Measurements from ENCODE around the gene CCDC85A. TPM values are rescaled to one million over a fixed set of nuclear protein-coding genes. Genes with fewer than 3 reads are reported as not detected.

Gene CCDC85A
- total RNA-seq, 1 experiment from 2014 or later: 3.0 TPM

GRCh38 chr2:56208380-56208779 lies 24.6 kb downstream of the CCDC85A start:
- DNase-seq: no peak
- Mint-ChIP-seq H3K36me3 (ENCODE audit: insufficient read depth, unreplicated experiment) (no peaks in the 10 kb centered on the region), H3K4me3 (ENCODE audit: low read depth, unreplicated experiment) (no peak overlapping the region), H3K27me3 (ENCODE audit: unreplicated experiment) (no peaks in the 10 kb centered on the region), H3K4me1 (ENCODE audit: low read depth, unreplicated experiment) (no peaks in the 10 kb centered on the region), H3K9me3 (ENCODE audit: low read depth, unreplicated experiment) (peaks cover 3% of the 10 kb centered on the region), H3K27ac (ENCODE audit: unreplicated experiment) (no peak overlapping the region)
- intact Hi-C loops (cut with micrococcal nuclease; ENCODE audit: unreplicated experiment): no loop called here
- TF ChIP-seq CTCF (IDR thresholded peaks at IDR 0.05; ENCODE audit: unreplicated experiment): no peak
- no TSS peak for BruUV-seq (replicated peaks)
- CTCF ChIA-PET: no interaction called here

DNA sequence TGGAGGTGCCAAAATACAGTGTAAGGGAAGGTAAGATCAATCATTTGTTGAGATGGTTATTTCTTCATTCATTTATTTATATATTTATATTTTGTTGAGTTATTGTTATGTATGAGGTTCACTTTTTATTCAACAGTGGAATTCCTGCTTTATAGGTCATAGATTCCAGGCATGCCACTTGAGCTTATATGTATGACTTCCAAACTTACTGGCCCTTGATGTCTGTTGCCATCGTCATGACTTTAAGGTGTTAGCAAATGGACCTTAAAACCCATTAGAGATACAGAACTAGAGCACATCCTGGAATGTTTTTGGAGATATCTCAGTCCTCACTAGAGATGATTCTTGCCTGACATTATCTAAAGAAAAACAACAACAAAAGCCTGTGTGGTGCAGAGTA lies 25.9 kb downstream of the CCDC85A start:
- H3K27me3 Mint-ChIP-seq (ENCODE audit: unreplicated experiment): no peaks in the 10 kb centered on the region
- no TSS peak for BruUV-seq (replicated peaks)
- no peak overlapping the region for H3K4me3 Mint-ChIP-seq (ENCODE audit: low read depth, unreplicated experiment)
- CTCF ChIA-PET: interaction anchor here (1.1 kb wide), 1 partner anchor 17 kb away, joined by 3 read pairs; no protein-coding TSS in a partner anchor
- H3K4me1 Mint-ChIP-seq (ENCODE audit: low read depth, unreplicated experiment): no peaks in the 10 kb centered on the region
- H3K36me3 Mint-ChIP-seq (ENCODE audit: insufficient read depth, unreplicated experiment): no peaks in the 10 kb centered on the region
- intact Hi-C loops (cut with micrococcal nuclease; ENCODE audit: unreplicated experiment): no loop called here
- no peak overlapping the region for H3K27ac Mint-ChIP-seq (ENCODE audit: unreplicated experiment)
- no peak for DNase-seq
- no peak for TF ChIP-seq CTCF (IDR thresholded peaks at IDR 0.05; ENCODE audit: unreplicated experiment)
- H3K9me3 Mint-ChIP-seq (ENCODE audit: low read depth, unreplicated experiment): peaks cover 3% of the 10 kb centered on the region

GRCh38 chr2:56210291-56210690 lies 26.5 kb downstream of the CCDC85A start:
- no peak overlapping the region for H3K27ac Mint-ChIP-seq (ENCODE audit: unreplicated experiment)
- no peak overlapping the region for H3K4me3 Mint-ChIP-seq (ENCODE audit: low read depth, unreplicated experiment)
- intact Hi-C loops (cut with micrococcal nuclease; ENCODE audit: unreplicated experiment): no loop called here
- no peaks in the 10 kb centered on the region for H3K27me3 Mint-ChIP-seq (ENCODE audit: unreplicated experiment)
- peaks cover 3% of the 10 kb centered on the region for H3K9me3 Mint-ChIP-seq (ENCODE audit: low read depth, unreplicated experiment)
- H3K36me3 Mint-ChIP-seq (ENCODE audit: insufficient read depth, unreplicated experiment): no peaks in the 10 kb centered on the region
- no peaks in the 10 kb centered on the region for H3K4me1 Mint-ChIP-seq (ENCODE audit: low read depth, unreplicated experiment)
- no TSS peak for BruUV-seq (replicated peaks)
- no peak for TF ChIP-seq CTCF (IDR thresholded peaks at IDR 0.05; ENCODE audit: unreplicated experiment)
- no peak for DNase-seq
- CTCF ChIA-PET: interaction anchor here (1.1 kb wide), 1 partner anchor 17 kb away, joined by 3 read pairs; no protein-coding TSS in a partner anchor

DNA sequence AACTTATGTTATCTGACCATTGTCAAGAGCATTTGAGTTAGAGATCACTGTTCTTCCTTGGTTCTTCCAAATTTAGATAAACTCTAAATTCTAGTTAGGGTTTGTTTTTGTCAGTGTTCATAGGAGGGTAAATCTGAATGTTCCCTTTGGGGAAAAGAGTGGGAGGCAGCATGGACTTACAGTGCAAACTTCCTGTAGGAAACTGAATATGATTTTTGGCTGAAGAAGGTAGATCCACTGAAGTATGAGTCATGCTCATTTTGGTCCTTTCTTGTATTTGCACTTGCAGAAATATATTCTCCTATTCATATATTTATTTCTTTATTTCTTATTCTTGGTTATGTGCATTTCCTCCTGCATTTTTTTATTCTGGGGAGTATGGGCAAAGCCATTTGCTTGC lies 27.3 kb downstream of the CCDC85A start:
- intact Hi-C loops (cut with micrococcal nuclease; ENCODE audit: unreplicated experiment): no loop called here
- no peaks in the 10 kb centered on the region for H3K36me3 Mint-ChIP-seq (ENCODE audit: insufficient read depth, unreplicated experiment)
- H3K4me3 Mint-ChIP-seq (ENCODE audit: low read depth, unreplicated experiment): no peak overlapping the region
- H3K27me3 Mint-ChIP-seq (ENCODE audit: unreplicated experiment): no peaks in the 10 kb centered on the region
- TF ChIP-seq CTCF (IDR thresholded peaks at IDR 0.05; ENCODE audit: unreplicated experiment): no peak
- H3K4me1 Mint-ChIP-seq (ENCODE audit: low read depth, unreplicated experiment): no peaks in the 10 kb centered on the region
- H3K27ac Mint-ChIP-seq (ENCODE audit: unreplicated experiment): no peak overlapping the region
- CTCF ChIA-PET: no interaction called here
- no TSS peak for BruUV-seq (replicated peaks)
- H3K9me3 Mint-ChIP-seq (ENCODE audit: low read depth, unreplicated experiment): no peaks in the 10 kb centered on the region
- DNase-seq: no peak
